ENCODE results near the gene TRIM45. TPM values are rescaled to one million over a fixed set of nuclear protein-coding genes. Genes with fewer than 3 reads are reported as not detected.
"Not testable (repeated sequence)": the region's sequence is repeated elsewhere in the genome, so short reads cannot be mapped to it uniquely, and the experiment has no call there.

TRIM45 gene
- total RNA-seq, 1 experiment from 2014 or later: 3.7 TPM

DNA sequence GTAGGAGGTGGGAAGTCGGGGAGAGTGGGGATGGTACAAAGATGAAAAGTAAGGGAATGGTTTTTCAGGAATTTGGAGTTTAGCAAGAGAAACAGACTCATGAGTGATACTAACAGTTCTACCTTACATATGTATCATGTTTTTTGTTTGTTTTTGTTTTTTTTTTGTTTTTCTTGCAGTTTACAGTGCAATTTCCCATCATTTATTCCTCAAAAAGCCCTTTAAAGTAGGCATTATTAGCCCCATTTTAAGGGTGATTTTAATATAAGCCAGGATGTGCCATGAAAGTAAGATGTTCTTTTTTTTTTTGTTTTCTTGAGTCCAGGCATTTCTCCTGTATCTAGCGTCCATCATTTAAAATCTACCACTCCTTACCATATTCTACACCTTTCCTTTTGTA, 13.8 kb upstream of the TRIM45 start:
- no peak for DNase-seq (ENCODE audit: low read depth)

DNA sequence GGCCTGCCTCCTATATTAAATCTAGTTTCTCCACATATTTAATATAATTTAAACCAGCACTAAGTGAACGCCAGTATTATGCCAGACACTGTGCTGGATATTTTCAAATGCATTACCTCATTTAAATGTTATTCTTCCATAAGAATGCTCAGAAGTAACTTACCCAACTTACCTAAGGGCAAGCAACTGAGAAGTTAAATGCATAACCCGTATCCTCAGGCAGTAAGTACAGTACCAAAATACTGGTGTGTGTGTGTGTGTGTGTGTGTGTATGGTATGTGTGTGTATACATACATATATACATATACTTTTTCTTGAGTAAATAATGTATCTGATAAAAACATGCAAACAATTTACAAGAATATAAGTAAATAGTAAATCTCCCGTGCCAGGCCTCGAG, 9.0 kb upstream of the TRIM45 start:
- no peak for DNase-seq (ENCODE audit: low read depth)

DNA sequence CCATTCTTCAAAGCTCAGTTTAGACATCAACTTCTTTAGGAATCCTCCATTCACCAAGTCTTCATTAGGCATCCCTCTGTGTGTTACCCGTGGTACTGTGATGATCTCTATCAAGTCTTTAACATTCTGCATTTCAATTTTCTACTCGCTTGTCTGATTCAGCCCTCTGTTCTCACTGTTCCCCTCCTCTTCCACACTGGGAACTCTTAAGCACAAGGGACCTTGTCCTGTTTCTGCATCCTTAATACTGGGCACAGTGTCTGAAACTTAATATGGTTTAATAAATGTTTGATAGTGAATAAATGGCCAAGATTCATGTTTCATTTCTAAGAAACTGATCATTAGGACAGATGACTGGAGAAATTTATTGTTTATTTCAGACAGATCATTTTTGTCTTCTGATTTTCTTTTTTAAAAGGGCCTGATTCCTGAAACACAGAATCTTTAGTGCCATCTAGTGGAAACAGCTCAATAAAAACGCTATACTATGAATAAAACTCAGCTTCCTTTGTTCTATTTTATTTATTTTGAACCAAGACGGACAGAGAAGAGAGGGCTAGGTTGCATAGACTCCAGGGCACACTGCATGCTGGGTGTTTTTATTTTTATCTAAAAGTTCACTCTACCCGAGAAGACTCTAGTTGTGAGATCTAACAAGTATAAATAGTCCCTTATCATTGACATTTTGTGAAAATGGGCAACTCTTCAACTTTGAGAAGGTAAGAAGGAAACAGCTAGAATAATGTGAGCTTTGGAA, 7.0 kb upstream of the TRIM45 start:
- DNase-seq (ENCODE audit: low read depth): peak; percentile 59

DNA sequence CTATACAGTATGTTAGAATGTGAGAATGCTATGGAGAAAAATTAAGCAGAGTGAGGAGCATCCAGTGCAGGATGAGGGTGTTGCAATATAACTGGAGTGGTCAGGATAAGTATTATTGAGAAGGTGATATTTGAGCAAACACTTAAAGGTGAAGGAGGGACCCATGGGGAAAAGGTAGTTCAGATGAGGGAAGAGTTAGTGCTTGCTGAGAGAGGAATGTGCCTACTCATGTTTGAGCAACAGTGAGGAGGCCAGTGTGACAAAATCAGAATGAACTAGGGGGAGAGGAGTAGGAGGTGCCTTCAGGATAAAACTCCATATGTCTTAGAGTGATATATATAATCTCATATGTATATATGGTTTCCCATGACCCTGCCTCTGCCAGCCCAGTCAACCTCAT, 6.2 kb upstream of the TRIM45 start:
- no peak for DNase-seq (ENCODE audit: low read depth)

DNA sequence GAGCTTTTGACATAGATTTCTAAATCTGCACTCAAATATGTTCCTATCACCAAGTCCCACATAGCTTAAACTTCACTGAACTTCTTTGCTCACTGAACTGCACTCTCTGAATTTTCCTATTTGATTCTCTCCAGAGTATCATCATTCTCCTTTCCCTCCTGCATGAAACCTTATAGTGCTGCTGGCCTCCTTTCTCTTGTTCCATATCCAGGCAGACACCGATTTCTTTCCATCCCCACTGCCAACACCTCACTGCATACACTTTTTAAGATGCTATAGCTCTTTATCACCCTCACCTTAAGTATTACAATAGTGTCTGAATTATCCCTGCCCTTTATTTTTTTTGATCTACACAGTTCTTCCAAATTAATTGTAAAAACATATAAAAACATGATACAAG, 3.1 kb upstream of the TRIM45 start:
- DNase-seq (ENCODE audit: low read depth): no peak

DNA sequence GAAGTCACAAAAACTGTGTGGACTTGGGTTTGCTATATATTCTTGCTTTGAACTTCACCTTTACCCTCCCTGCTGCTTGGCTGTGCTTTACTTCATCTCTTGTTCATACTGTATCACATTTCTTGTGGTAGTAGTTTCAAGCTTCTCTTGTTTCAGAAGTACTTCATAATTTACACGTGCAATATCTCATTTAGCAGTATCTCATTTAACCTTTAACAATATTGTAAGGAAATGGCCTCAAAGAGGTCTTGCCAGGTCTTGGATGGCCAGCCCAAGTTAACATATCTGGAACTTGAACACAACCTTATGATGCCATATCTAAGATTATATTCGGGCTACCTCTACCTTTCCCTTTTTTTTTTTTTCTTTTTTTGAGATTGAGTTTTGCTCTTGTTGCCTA, 1.7 kb upstream of the TRIM45 start:
- no peak for DNase-seq (ENCODE audit: low read depth)

DNA sequence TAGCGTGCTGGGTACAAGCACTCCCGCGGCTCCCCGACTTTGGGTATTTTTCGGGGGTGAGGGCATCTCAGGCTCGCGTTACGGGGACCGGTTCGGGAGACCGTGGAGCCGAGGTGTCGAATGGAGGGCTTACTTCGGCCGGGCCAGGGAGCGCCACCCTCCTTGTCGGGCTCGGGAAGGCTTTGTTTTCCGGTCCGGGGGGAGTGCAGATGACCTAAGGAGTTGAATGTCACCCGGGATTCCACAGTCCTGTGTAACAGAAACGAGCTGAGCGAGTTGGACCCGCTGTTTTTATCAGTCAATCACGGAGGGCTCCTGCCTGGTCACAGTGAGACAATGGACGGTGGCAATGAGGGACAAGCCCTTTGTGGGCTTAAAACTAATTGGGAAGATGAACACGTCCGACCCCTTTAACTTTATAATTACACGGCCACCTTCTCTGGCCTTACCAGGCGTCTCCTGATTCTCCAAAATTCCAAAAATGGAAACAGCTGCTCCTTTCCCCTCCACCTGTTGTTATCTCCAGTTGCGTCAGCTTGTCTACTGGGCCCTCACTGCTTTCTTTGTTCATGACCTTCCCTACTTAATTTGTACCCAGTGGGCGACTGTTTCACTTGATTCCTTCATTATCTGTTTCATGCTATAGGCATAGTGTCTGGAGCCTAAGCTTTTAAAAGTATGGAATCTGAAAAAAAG, 929 bp upstream of the TRIM45 start:
- no peak for DNase-seq (ENCODE audit: low read depth)

DNA sequence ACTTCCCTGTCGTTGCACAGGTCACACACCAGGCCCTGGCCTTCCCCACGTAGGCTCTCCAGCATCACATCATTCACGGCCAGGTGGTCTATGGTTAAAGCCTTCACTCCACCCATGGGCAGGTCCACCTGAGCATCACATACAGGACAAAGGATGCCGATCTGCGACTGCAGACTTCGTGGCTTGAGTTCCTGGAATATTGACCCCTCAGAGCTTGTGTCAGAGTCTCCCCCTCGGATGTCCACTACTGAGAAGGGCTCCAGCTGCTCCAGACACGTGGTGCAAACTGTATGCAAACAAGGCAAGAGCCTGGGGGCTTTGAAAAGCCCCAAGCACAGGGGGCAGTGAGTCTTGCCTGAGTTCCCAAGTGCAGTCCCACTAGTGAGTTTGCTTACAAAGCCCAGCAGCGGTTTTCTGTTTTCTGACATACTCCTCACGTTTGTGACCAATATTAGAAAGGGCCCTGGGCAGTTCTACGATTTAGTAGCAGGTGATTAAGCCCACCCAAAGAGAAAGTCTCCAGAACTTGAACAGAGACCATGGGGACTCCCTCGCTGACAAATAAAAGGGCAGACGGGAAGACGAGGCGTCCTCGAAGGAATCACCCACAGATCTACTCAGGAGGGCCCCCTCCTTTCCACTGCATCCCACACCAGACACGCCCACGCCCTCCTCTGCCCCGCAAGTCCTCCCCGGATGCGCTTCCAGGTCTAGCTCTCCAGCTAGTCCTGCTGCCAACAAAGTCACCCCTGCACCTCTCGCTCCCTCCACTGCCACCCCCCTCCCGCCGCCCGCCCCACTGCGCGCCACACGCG, 568 bp downstream of the TRIM45 start:
- no peak for DNase-seq (ENCODE audit: low read depth)

DNA sequence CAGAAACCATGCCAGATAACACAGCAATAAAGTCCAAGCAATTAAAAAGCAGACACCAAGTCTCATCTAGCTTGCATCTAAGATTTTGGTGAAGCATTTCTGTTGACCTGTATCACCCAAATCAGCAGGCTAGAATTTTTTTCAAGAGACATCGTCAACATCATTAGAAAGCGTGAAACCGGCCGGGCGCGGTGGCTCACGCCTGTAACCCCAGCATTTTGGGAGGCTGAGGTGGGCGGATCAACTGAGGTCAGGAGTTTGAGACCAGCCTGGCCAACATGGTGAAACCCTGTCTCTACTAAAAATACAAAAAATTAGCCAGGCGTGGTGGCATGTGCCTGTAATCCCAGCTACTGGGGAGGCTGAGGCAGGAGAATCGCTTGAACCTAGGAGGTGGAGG, 2.4 kb downstream of the TRIM45 start:
- DNase-seq (ENCODE audit: low read depth): not testable (repeated sequence)

DNA sequence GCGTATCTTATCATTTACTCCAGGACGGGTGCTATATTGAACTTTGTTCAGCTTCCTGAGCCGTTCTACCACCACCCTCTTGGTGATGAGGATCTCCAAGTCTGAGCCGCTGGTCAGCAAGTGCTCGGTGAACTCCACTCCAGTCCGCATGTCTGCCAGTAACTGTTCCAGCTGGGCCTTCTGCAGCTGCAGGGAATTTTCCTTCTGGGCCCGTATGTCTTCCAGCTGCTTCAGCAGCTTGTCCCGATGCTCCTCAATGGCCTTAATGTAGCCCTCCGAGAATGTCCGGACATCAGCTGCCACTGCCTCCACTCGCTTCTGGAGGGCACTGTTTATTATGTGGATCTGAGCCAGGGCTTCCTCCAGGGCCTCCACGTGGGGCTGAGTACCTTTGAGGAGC, 3.4 kb downstream of the TRIM45 start:
- DNase-seq (ENCODE audit: low read depth): no peak

DNA sequence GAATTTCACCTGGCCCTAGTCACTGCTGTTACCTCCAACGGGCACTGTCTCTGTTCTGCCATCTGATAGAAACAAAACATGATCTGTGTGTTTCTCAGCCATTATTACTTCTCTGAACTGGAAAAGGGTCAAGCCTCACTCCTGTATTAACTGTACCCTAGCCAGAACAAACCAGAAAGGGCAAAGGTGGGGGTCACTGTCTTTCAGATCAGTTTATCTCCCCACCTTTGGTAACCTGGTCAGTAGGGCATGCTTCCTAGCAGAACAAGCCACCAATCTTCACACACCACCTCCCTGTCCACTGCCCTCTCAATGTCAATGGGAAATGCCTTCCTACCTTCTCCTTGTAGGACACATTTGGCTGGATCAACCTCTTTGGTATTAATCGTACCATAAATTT, 3.9 kb downstream of the TRIM45 start:
- DNase-seq (ENCODE audit: low read depth): no peak

DNA sequence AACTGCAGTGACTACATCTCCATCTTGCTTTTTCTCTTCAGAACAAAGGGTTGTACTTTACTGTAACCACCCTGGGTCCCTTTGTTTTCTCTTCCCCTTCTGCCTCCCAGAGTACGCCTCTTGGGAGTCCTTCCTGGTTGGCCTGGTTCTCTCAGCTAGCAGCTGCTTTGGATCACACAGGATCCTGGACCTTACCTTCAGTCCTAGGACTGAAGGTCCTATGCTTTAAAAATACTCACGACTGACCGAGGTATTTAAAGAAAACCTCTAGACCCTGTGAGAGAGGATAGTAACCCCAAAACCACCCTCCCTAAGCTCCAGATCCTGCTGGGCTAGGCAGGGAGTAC, 4.8 kb downstream of the TRIM45 start:
- DNase-seq (ENCODE audit: low read depth): no peak

DNA sequence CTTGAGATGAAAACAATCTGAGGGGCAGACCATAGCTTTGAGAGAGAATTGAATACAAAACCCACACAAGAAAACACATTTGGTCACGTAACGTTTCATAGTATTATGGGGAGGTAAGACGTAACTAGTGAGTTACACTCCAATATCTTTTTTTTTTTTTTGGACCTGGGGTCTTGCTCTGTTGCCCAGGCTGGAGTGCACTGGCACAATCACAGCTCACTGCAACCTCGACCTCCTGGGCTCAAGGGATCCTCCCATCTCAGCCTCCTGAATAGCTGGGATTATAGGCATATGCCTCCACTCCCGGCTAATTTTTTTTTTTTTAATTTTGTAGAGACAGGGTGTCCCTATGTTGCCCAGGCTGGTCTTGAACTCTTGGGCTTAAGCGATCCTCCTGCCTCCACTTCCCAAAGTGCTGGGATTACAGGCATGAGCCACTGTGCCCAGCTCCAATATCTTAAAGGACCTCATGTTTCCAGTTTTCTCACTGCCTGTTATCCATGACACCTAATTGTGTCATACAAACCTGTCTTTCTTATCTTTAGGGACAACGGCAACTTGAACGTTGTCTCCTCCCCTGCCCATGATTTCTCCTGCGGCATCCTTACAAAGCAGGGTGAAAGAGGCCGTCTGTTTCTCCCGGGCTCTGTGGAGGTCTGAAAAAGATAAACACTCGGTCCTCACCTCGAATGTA, 5.3 kb downstream of the TRIM45 start:
- DNase-seq (ENCODE audit: low read depth): no peak

DNA sequence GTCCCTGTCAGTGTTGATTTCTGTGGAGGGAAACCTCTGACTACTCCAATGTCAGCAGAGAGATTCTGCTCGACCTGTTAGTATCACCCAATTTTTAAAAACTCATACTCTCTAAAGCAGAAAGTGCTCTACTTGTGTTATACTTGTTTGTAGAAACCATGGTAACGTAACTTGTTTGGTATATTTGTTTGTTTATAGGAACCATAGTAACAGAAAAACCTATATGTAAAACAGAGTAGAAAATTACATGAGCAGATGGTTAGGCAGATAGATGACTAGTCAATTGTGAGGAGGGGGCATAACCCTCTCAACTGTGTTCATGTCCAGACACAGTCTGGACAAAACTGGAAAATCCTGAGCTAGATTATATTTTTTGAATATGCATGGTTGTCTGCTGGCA, 6.7 kb downstream of the TRIM45 start:
- no peak for DNase-seq (ENCODE audit: low read depth)

DNA sequence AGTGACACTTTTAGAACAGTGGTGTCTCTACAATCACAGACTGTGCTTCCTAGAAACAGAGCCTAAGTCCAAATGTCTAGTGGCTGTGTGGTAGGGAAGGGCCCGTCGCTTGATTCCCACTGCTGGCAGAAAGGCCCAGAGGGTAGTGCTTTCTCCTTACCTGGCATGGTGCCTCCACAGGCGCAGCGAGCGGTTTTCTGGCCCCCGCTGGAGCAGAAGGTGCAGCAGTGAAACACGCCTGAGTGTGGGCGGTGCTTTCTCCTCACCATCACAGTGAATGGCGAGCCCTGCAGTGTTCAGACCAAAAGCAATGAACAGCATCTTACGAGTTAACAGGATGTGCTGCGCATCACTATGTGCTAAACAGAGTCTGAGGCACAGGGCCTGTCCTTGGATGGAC, 8.3 kb downstream of the TRIM45 start:
- no peak for DNase-seq (ENCODE audit: low read depth)

DNA sequence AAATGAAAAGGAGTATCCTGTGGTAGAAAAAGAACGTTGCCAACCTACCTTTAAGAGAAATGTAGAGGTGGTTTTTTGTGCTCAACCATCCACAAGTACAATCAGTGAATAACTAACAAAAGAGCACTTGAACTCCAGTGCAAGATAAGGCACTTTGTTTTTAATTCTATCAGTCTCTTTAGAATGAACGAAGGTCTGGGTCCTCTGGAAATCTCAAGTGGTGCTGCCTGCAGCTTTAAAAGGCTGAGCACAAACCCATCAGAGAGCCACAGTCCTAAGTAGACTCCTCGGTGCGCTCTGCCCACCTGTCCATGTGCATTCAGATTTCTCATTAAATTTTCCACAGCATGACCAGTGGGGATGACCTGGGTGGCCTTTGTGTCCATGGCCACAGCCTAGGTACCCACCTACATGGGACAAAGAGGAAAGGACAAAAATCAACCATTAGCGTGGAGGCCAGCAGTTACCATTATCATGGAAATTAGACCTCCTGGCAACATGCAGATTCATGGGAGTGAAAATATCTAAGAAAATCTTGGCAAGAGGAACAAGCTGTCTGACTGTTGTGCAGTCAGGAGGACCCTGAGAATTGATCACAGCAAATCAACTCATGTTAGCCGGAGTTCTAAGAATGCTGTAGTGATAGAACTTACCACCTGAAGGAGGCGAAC, 9.4 kb downstream of the TRIM45 start:
- no peak for DNase-seq (ENCODE audit: low read depth)

DNA sequence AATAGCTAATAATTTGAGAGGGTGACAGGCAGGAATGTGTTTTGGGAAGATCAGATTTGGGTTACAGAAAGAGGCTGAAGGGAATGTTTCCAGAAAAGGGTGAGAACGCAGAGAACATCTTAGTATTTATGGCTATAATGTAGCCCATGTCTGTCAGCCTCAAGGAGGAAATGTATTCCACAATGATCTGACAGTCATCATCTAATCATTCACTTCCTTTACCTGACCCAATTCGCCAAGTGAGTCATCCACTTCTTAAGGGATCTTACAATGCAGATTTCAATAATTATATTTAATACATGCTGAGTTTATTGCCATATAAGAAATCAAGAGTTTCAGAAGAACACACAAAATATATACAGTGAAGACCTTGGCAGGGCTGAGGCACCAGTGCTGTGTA, 10.8 kb downstream of the TRIM45 start:
- peak; percentile 76 for DNase-seq (ENCODE audit: low read depth)

DNA sequence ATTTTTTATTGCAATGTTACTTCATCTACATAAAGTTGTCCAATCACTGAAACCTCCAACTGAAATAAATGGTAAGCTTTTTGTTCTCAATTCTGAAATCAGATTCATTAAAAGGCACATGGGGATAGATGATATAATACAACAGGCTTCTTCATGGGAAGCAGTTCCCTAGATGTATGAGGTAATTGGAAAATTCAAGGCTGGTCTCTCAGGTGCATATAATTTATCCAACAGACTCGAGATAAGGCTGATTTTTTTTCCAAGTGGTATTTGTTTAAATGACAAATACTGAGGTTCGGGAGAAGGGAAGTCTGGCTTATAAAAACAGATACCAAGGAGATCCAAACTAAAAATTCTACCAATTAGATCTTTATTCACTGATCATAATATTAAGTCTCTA, 14.2 kb downstream of the TRIM45 start:
- DNase-seq (ENCODE audit: low read depth): no peak

DNA sequence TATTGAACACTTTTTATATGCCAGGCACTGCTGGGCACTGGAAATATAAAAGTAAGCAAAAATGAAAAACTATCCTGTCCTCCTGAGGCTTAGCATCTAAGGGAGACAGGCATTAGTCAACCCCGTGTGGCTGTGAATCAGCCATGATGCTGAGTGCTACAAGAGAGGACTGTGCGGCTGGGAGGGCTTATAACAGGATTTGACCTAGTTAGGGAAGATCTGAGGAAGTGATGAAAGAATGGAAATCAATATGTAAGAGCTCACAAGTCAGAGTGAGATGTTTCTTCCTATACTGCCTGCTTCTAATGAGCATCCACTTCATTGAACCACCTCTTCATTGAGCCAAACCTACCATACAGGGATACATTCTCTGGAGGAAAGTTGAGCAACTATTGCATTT, 15.1 kb downstream of the TRIM45 start:
- DNase-seq (ENCODE audit: low read depth): peak; percentile 16

DNA sequence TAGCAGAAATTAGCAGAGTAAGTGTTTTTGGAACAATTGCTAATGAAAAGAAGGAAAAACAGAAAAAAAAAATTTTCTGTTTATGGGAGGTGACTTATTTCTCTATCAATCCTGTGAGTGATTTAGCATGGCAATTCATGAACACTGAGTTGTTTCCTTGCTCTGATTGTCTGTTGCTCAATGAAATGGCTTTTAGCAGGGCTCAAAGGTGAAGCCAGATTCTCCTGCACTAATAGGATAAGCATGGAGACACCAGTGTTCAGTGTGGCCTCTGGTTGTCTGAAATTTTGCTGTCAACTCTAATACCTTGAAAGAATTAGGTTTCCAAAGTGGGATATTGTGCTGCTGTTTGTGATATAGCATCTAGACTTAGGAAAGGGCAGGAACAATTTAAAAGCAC, 15.8 kb downstream of the TRIM45 start:
- no peak for DNase-seq (ENCODE audit: low read depth)

DNA sequence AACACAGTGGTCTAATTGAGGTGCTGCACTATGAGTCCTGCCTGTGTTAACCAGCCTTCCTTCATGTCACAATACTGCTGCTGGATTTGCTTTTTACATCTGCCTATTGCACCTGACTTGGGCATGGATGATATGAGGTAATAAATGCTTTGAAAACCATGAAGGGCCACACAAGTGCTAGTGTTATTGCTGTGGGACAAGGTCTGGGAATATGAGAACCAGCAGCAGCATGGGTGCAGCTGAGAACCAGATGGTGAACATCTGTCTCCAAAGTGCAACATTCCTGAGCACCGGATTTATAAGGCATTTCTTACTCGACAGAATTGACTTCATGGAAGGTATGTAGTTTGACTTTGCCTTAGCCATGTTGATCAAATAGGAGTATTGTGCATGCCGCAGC, 16.6 kb downstream of the TRIM45 start:
- DNase-seq (ENCODE audit: low read depth): no peak
